Tongue (tissue), 2 donors: Measurements from ENCODE around the gene AFAP1. TPM values are rescaled to one million over a fixed set of nuclear protein-coding genes. Genes with fewer than 3 reads are reported as not detected.
A peak's percentile ranks its signal among the peaks of the same experiment; 100 is the strongest.

Experiments
- DNase-seq: peaks from one replicate; pipeline ENCODE4 v3.0.0-alpha.2; 2015
- total RNA-seq: library from RNA; depleted of rRNA; stranded (reverse); fragments of >200 nt; gene quantifications from one replicate; pipeline ENCODE4 v1.2.3, GENCODE V29; 2014

Gene AFAP1
- total RNA-seq, 1 donor from 2014 or later: 36.4 TPM

- no peak for DNase-seq
Measured at GRCh38 chr4:7781993-7782392, 157.7 kb downstream of the AFAP1 start.

- no peak for DNase-seq
Measured at GRCh38 chr4:7781366-7781765, 158.3 kb downstream of the AFAP1 start.

- no peak for DNase-seq
Measured at GRCh38 chr4:7780751-7781348, 158.8 kb downstream of the AFAP1 start.

GRCh38 chr4:7779432-7779768 lies 160.3 kb downstream of the AFAP1 start:
- peak; percentile 75 for DNase-seq

GRCh38 chr4:7778510-7779431 lies 160.9 kb downstream of the AFAP1 start:
- no peak for DNase-seq

- no peak for DNase-seq
Measured at GRCh38 chr4:7777871-7778509, 161.7 kb downstream of the AFAP1 start.

GRCh38 chr4:7777017-7777710 lies 162.5 kb downstream of the AFAP1 start:
- DNase-seq: no peak

- no peak for DNase-seq
Measured at GRCh38 chr4:7775396-7775795, 164.3 kb downstream of the AFAP1 start.

- no peak for DNase-seq
Measured at GRCh38 chr4:7774301-7775294, 165.1 kb downstream of the AFAP1 start.

GRCh38 chr4:7773401-7774180 lies 166.1 kb downstream of the AFAP1 start:
- DNase-seq: no peak

GRCh38 chr4:7772711-7773385 lies 166.8 kb downstream of the AFAP1 start:
- DNase-seq: peak; percentile 48

GRCh38 chr4:7771541-7772507 lies 167.8 kb downstream of the AFAP1 start:
- no peak for DNase-seq

GRCh38 chr4:7771056-7771455 lies 168.6 kb downstream of the AFAP1 start:
- no peak for DNase-seq

- DNase-seq: peak; percentile 51
Measured at GRCh38 chr4:7770224-7771050, 169.2 kb downstream of the AFAP1 start.

GRCh38 chr4:7769396-7770223 lies 170.1 kb downstream of the AFAP1 start:
- DNase-seq: peak; percentile 38

GRCh38 chr4:7768736-7769135 lies 170.9 kb downstream of the AFAP1 start:
- no peak for DNase-seq

- no peak for DNase-seq
Measured at GRCh38 chr4:7767966-7768365, 171.7 kb downstream of the AFAP1 start.
